ENCODE measurements around the gene NECAB3. TPM values are rescaled to one million over a fixed set of nuclear protein-coding genes. Genes with fewer than 3 reads are reported as not detected.

The NECAB3 gene
- total and polyA plus RNA-seq, 2 of the 4 experiments (the other 2 are of a cell fraction), result 8.6 to 28.4 TPM

GRCh38 chr20:33664762-33665144 is 9.5 kb downstream of the NECAB3 start:
- DNase-seq (no peak), ATAC-seq (ENCODE audit: low read depth) (no peak)
- H3K14ac ChIP-seq (replicated peaks; ENCODE audit: low read depth, low read length), result no peak overlapping the region; the same call in 1 of the 2 replicates
- H4K8ac ChIP-seq (ENCODE audit: low read depth in 2 of 2, low read length in 2 of 2), result peak overlapping the region in 1 of 2 experiments; percentile 99; a peak in 1 of 4 replicates
- peak overlapping the region; percentile 98 for H2AK9ac ChIP-seq (replicated peaks; ENCODE audit: low read depth, low read length, poor library complexity)
- no peak overlapping the region for H2BK120ac ChIP-seq (ENCODE audit: low read depth, low read length)
- no peak overlapping the region for H2BK15ac ChIP-seq (ENCODE audit: low read depth, low read length)
- peaks cover 26% of the 10 kb centered on the region for H3K9me1 ChIP-seq (ENCODE audit: insufficient read depth, low read length)
- H3K23ac ChIP-seq (ENCODE audit: low read depth, low read length), result peak overlapping the region; percentile 100
- H3K4me1 ChIP-seq (ENCODE audit: control insufficient read depth, insufficient read depth, low read length), result peaks cover 19% of the 10 kb centered on the region
- no peak overlapping the region for H4K5ac ChIP-seq (ENCODE audit: low read depth, low read length)
- H4K91ac ChIP-seq (ENCODE audit: insufficient read depth, low read depth, low read length), result no peak overlapping the region
- dilution Hi-C loops (cut with HindIII; ENCODE audit: low sequenced_read_pairs, unreplicated experiment), result no loop called here
- no peak overlapping the region for H3K56ac ChIP-seq (ENCODE audit: extremely low read depth, insufficient read depth, low read length)
- H3K4ac ChIP-seq (ENCODE audit: low read depth, low read length), result peak overlapping the region; percentile 36; the same call in 1 of the 2 replicates
- H3K9me3 ChIP-seq (ENCODE audit: control insufficient read depth, insufficient read depth, low read length), result no peaks in the 10 kb centered on the region
- no peak overlapping the region; the same call in 1 of the 2 replicates for H2BK20ac ChIP-seq (ENCODE audit: low read depth, low read length)
- ChIA-PET CTCF (no interaction called here), POLR2A (ENCODE audit: unreplicated experiment) (no interaction called here)
- H2AFZ ChIP-seq (replicated peaks; ENCODE audit: low read length, poor library complexity), result peak overlapping the region; percentile 96
- WGBS, 2 experiments (ENCODE audit: extremely low coverage in 2 of 2, insufficient read length in 1 of 2), result 100% methylated on average over 1 of the region's 2 CpGs; no CpG with 5 or more reads in 1 of the 2 experiments
- H3K36me3 ChIP-seq (ENCODE audit: control insufficient read depth, insufficient read depth, low read length), result peaks cover 7% of the 10 kb centered on the region
- no peak overlapping the region for H3K9ac ChIP-seq (ENCODE audit: low read depth, low read length)
- H3K27ac ChIP-seq (ENCODE audit: insufficient read depth, low read length), result no peak overlapping the region
- TF ChIP-seq MAFK (IDR thresholded peaks at IDR 0.05; ENCODE audit: low read depth, low read length), result peak; percentile 20; the same call in 1 of the 2 replicates
- TF ChIP-seq CHD1 (IDR thresholded peaks at IDR 0.05; ENCODE audit: low read depth, low read length), result no peak
- peaks cover 10 to 55% of the 10 kb centered on the region in 2 experiments; a peak in 3 of 4 replicates for H3K79me1 ChIP-seq (ENCODE audit: low read depth in 1 of 2, low read length in 2 of 2)
- H4K20me1 ChIP-seq (ENCODE audit: insufficient read depth, low read length), result 0 out of 2 replicates have a peak, but pooled peaks cover 5% of the 10 kb centered on the region
- no peak overlapping the region for H3K4me2 ChIP-seq (ENCODE audit: low read depth, low read length)
- no peaks in the 10 kb centered on the region for H3K27me3 ChIP-seq (ENCODE audit: control insufficient read depth, insufficient read depth, low read length)
- no TSS peak for BruUV-seq (replicated peaks)
- no peak overlapping the region for H2BK5ac ChIP-seq (ENCODE audit: low read depth, low read length, poor library complexity, severe bottlenecking)
- peak overlapping the region; percentile 93; the same call in 1 of the 2 replicates for H2AK5ac ChIP-seq (ENCODE audit: low read depth, low read length)
- no peak overlapping the region for H3K4me3 ChIP-seq (ENCODE audit: insufficient read depth, low read depth, low read length)
- H3K18ac ChIP-seq (ENCODE audit: low read depth, low read length), result no peak overlapping the region
- in situ Hi-C loops (cut with MboI; ENCODE audit: low sequenced_read_pairs), result no loop called here
- intact Hi-C loops (cut with micrococcal nuclease), result loop anchor here (5.0 to 10.0 kb wide), 2 partner anchors 68 to 150 kb away; partner anchors contain the start of genes CHMP4B and ZNF341

All from IMR-90 (cell line).